Large intestine (tissue), 3 donors: ENCODE measurements around the gene PCYOX1L. TPM values are rescaled to one million over a fixed set of nuclear protein-coding genes. Genes with fewer than 3 reads are reported as not detected.

Source experiments
- DNase-seq, 2 donors: peaks; one replicate each; pipeline versions ENCODE4 v3.0.0 to v3.0.0-alpha.2; 2013
- H3K27ac ChIP-seq: one replicate; pipeline ENCODE4 v1.5.1; 2013; ENCODE audit warnings: low read length
- H3K27me3 ChIP-seq: 2 replicates; pipeline ENCODE4 v1.6.1; 2013; ENCODE audit warnings: low read length; ENCODE audit not compliant: control insufficient read depth, insufficient read depth
- H3K36me3 ChIP-seq: 2 replicates; pipeline ENCODE4 v1.6.1; 2013; ENCODE audit warnings: low read length; ENCODE audit not compliant: control insufficient read depth, insufficient read depth
- H3K4me1 ChIP-seq: one replicate; pipeline ENCODE4 v1.6.1; 2013; ENCODE audit warnings: low read length; ENCODE audit not compliant: control insufficient read depth, insufficient read depth
- H3K4me3 ChIP-seq: one replicate; pipeline ENCODE4 v1.5.1; 2013; ENCODE audit warnings: low read length
- H3K9me3 ChIP-seq: one replicate; pipeline ENCODE4 v1.6.1; 2013; ENCODE audit warnings: mild to moderate bottlenecking, low read depth, low read length, moderate library complexity; ENCODE audit not compliant: control insufficient read depth
- WGBS: methylation state at CpG from one replicate; pipeline ENCODE4 v1.1.5; 2013; ENCODE audit warnings: low lambda C conversion rate; ENCODE audit not compliant: insufficient coverage; 5-methylcytosine and 5-hydroxymethylcytosine counted together
- polyA plus RNA-seq: library from polyadenylated mRNA; unstranded; fragments of 120-200 nt; gene quantifications from one replicate; pipeline ENCODE4 v1.2.1, GENCODE V29; 2013

The PCYOX1L gene
- polyA plus RNA-seq, 1 donor = 48.7 TPM

DNA sequence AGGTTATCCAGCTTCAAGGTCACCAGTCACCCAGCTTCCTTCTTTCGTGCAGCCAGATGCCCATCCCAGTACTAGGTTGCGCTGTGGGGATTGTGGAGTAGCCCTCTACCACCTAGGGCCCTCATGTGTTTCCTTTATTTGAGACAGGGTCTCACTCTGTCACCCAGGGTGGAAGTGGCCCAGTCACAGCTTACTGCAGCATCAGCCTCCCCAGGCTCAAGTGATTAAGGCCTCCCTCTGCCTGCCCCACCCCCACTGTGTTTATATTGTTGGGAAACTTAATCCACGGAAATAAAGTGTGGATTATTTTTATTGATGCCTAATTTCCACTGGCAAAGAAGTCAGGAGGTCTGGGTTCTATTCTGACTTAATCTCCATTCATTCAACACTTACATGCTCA lies 17.0 kb downstream of the PCYOX1L start:
- Histone ChIP-seq H3K4me3 (no peak overlapping the region), H3K27ac (no peak overlapping the region), H3K27me3 (no peaks in the 10 kb centered on the region), H3K9me3 (no peaks in the 10 kb centered on the region), H3K4me1 (peaks cover 7% of the 10 kb centered on the region), H3K36me3 (no peaks in the 10 kb centered on the region)
- no peak for DNase-seq
- WGBS = 40% methylated on average over 1 of the region's 3 CpGs

DNA sequence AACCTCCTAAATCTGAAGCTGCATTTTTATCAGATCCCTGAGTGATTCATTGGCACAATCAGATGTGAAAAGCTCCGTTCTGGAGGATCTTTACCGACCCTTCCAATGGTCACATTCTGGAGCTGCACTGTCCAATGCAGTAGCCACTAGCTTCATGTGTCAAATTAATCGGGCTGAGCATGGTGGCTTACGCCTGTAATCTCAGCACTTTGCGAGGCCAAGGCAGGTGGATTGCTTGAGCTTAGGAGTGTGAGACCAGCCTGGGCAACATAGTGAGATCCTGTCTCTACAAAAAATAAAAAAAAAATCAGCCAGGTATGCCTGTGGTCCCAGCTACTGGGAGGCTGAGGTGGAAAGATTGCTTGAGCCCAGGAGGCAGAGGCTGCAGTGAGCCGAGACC lies 17.6 kb downstream of the PCYOX1L start:
- no peaks in the 10 kb centered on the region for H3K9me3 ChIP-seq
- no peak overlapping the region for H3K27ac ChIP-seq
- H3K36me3 ChIP-seq = no peaks in the 10 kb centered on the region
- peaks cover 7% of the 10 kb centered on the region for H3K4me1 ChIP-seq
- no peaks in the 10 kb centered on the region for H3K27me3 ChIP-seq
- no peak overlapping the region for H3K4me3 ChIP-seq
- WGBS = no CpG with 5 or more reads among the region's 6 CpGs
- DNase-seq = no peak

GRCh38 chr5:149376104-149376503 lies 18.3 kb downstream of the PCYOX1L start:
- no peaks in the 10 kb centered on the region for H3K27me3 ChIP-seq
- H3K36me3 ChIP-seq = no peaks in the 10 kb centered on the region
- no peak overlapping the region for H3K4me3 ChIP-seq
- WGBS = no CpG with 5 or more reads among the region's 12 CpGs
- no peaks in the 10 kb centered on the region for H3K9me3 ChIP-seq
- no peak overlapping the region for H3K27ac ChIP-seq
- H3K4me1 ChIP-seq = peaks cover 5% of the 10 kb centered on the region
- DNase-seq = no peak

GRCh38 chr5:149376711-149377447 lies 19.0 kb downstream of the PCYOX1L start:
- Histone ChIP-seq H3K4me3 (no peak overlapping the region), H3K4me1 (peaks cover 6% of the 10 kb centered on the region), H3K27me3 (no peaks in the 10 kb centered on the region), H3K9me3 (no peaks in the 10 kb centered on the region), H3K36me3 (no peaks in the 10 kb centered on the region), H3K27ac (no peak overlapping the region)
- no CpG with 5 or more reads among the region's 7 CpGs for WGBS
- DNase-seq = no peak

DNA sequence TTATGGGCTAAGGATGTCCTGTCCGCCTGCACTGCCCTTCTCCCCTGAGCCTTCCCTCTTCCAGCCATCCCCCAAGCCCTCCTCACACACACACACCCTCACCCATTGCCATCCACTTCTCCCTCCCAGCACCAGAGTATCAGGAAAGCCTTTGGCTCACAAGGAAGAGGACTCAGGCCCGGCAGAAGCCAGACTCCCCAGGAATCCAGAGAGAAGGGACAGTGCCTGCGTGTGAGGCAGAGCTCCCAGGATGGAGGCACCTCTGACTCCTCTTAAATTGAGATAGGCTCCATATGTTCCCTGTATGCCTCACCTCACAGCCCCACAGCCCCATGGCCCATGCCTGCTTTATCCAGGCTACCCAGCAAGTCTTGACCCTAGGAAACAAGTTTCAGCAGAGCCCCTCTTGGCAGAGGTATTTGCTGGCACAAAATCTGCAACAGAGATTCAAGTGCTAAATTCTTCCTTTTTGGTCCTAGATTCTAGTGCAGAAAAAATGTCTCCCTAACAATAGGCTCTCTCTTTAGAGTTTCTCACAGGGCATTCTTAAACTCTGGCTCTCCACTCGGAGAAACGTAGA lies 20.5 kb downstream of the PCYOX1L start:
- DNase-seq = no peak
- H3K4me3 ChIP-seq = no peak overlapping the region
- no peaks in the 10 kb centered on the region for H3K36me3 ChIP-seq
- no CpG with 5 or more reads among the region's 5 CpGs for WGBS
- H3K27ac ChIP-seq = peak overlapping the region; percentile 34
- H3K9me3 ChIP-seq = no peaks in the 10 kb centered on the region
- peaks cover 10% of the 10 kb centered on the region for H3K4me1 ChIP-seq
- no peaks in the 10 kb centered on the region for H3K27me3 ChIP-seq

DNA sequence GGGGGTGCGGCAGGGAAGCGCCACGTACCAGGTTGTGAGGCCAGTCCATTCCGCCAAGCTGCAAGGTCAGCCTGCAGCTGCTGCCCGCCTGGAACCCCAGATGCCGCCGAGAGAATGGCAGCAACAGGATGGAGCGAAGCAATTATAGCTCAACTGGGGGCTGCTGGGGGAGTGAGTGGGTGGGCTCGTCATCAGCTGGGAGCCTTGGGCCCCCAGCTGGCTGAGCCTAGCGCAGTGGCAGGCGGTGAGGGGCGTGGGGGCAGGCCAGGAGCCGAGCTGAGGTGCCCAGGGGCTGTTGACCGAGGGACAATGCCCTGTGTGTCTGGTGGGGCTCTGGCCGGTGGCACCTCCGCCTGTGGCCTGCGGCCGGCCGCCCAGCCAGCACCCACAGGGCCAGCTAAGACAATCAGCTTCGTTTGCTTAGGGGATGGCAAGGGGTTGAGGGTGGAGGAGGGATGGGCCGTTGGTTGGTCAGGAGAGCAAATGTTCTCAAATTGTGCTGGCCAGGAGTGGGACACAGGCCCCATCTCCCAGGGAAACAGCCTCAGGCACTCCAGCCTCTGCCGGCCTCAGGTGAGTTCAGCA lies 21.4 kb downstream of the PCYOX1L start, which contains the start of gene IL17B:
Gene IL17B, minus strand, starts transcription at position 116 of the 585 bp plus-strand sequence. Its CDS starts 67 bp downstream, at position 49.
- Histone ChIP-seq H3K36me3 (no peaks in the 10 kb centered on the region), H3K27me3 (no peaks in the 10 kb centered on the region), H3K4me1 (peaks cover 10% of the 10 kb centered on the region), H3K4me3 (no peak within 1 kb of the TSS), H3K27ac (peak within 1 kb of the TSS; percentile 34), H3K9me3 (no peaks in the 10 kb centered on the region)
- no CpG with 5 or more reads among the region's 22 CpGs for WGBS
- DNase-seq = no peak

DNA sequence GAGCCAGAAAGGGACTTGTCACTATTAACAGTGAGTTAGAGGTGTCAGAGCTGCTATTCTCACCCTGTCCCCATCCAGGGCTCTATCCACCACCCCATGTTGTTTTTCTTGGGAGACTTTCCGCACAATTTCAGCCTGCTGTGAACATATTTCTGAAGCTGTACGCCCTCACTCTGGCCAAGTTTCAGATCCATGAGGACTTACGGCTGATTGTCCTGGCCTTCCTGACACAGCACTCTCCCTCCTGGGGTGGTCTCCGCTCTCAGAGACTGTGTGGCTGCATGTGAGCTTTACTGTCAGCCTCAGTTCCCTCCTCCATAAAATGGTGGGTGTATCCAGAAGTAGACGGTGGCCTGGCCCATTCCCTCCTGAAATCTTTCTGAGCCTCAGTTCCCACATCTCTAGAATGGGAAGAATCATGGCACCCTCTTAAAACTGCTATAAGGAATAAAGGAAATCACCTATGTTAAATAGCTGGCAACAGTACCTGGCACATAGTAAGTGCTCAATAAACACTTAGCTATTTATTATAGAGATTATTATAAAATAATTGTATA lies 22.1 kb downstream of the PCYOX1L start:
- Histone ChIP-seq H3K9me3 (no peaks in the 10 kb centered on the region), H3K27me3 (no peaks in the 10 kb centered on the region), H3K4me1 (peaks cover 10% of the 10 kb centered on the region), H3K27ac (peak overlapping the region; percentile 34), H3K4me3 (no peak overlapping the region), H3K36me3 (no peaks in the 10 kb centered on the region)
- DNase-seq = no peak
- WGBS = no CpG with 5 or more reads among the region's 5 CpGs

GRCh38 chr5:149380466-149381121 lies 22.7 kb downstream of the PCYOX1L start:
- no peak overlapping the region for H3K4me3 ChIP-seq
- no peaks in the 10 kb centered on the region for H3K36me3 ChIP-seq
- H3K27me3 ChIP-seq = no peaks in the 10 kb centered on the region
- no peaks in the 10 kb centered on the region for H3K9me3 ChIP-seq
- H3K4me1 ChIP-seq = peaks cover 13% of the 10 kb centered on the region
- H3K27ac ChIP-seq = peak overlapping the region; percentile 66
- WGBS = 70% methylated on average over 2 of the region's 16 CpGs
- DNase-seq = peak; percentile 52 to 55

DNA sequence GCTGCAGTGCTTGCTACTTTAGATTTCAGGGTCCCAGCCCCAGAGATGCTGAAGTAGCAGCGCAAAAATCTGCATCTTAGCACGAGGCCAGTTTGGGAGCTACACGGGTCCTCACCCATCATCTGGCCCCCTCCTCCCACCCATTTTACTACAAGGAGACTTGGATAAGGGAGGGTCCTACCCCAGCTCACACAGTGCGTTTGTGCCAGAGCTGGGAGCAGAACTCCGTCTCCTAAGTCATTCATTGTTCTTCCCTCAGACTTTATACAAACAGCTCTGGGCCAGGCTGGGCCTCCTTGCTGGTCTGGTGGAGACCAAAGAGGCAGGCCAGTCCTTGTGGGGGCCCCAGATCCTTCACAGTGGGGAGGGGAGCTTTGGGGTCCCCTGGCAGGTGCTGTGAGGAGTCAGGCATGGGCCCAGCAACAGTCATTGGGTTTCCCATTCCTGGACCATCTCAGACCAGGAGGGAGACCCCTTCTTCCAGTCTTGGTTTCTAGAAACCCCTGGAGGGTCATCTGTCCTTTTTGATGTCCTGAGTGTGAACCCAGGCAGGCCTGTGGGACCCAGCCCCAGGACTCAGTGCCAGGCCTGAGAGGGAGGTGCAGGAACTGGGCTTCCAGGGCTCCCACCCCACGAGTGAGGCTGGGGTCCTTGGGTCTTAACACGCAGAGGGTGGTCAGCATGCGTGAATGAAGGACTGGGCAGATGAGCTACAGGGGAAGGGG lies 23.6 kb downstream of the PCYOX1L start:
- H3K4me1 ChIP-seq = peaks cover 15% of the 10 kb centered on the region
- no peaks in the 10 kb centered on the region for H3K27me3 ChIP-seq
- H3K9me3 ChIP-seq = no peaks in the 10 kb centered on the region
- no peak for DNase-seq
- no CpG with 5 or more reads among the region's 8 CpGs for WGBS
- H3K4me3 ChIP-seq = no peak overlapping the region
- no peaks in the 10 kb centered on the region for H3K36me3 ChIP-seq
- H3K27ac ChIP-seq = peak overlapping the region; percentile 66

DNA sequence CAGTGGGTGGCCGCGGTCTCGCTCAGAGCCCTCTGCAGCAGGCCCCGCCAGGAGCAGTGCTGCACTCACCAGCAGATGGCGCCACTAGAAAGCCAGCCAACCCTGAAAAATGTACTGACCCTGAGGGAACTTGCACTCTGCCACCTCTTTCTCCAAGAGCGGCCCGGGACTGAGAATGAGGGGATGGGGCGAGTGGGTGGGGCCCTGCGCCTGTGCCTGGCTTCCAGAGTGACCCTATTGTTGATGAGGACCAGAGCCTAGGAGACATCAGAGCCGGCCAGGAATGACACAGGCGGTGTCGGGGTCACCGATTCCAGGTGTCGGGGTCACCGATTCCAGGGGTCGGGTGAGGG lies 24.1 kb downstream of the PCYOX1L start:
- Histone ChIP-seq H3K27me3 (no peaks in the 10 kb centered on the region), H3K4me1 (peaks cover 15% of the 10 kb centered on the region), H3K27ac (peak overlapping the region; percentile 66), H3K36me3 (no peaks in the 10 kb centered on the region), H3K4me3 (no peak overlapping the region), H3K9me3 (no peaks in the 10 kb centered on the region)
- 89% methylated on average over 3 of the region's 16 CpGs for WGBS
- DNase-seq = peak; percentile 55 to 61
